B cell (primary cell): ENCODE results near the gene MAML3. TPM values are rescaled to one million over a fixed set of nuclear protein-coding genes. Genes with fewer than 3 reads are reported as not detected.
A peak's percentile ranks its signal among the peaks of the same experiment; 100 is the strongest.

ENCODE experiments used
- ATAC-seq: fragments of 200-7000 bp; cut with Tn5 transposase; one replicate; pipeline ENCODE4 v1.10.0; 2021; ENCODE audit warnings: low read depth, mild to moderate bottlenecking, moderate number of reproducible peaks, moderate library complexity
- CTCF ChIA-PET: fragments of 350-600 bp; sonication (Branson Sonifier 250); formaldehyde crosslinking; loops from one replicate; lab custom pipeline; 2021; ENCODE audit warnings: antibody characterized with exemption, inconsistent platforms; lab: Charles Lee
- POLR2A ChIA-PET: fragments of 350-600 bp; sonication (Branson Sonifier 250); formaldehyde crosslinking; loops from one replicate; lab custom pipeline; 2021; ENCODE audit warnings: antibody characterized with exemption; lab: Charles Lee
- DNase-seq: peaks from one replicate; pipeline ENCODE4 v3.0.0; 2013
- H2AFZ ChIP-seq: 2 replicates; pipeline ENCODE4 v1.6.1; 2012; ENCODE audit warnings: mild to moderate bottlenecking, low read depth, low read length; ENCODE audit not compliant: insufficient read depth, poor library complexity, severe bottlenecking
- H3K27ac ChIP-seq, 2 donors: 1 replicate in 1 of 2; 2 replicates in 1 of 2; pipeline ENCODE4 v1.5.1; 2012 to 2013; ENCODE audit warnings: low read length in 2 of 2, mild to moderate bottlenecking in 2 of 2, moderate library complexity in 1 of 2
- H3K27me3 ChIP-seq, 4 experiments: fragments of 200-600 bp in 1 of 4; sonication (generic) in 1 of 4; replicated peaks in 1 of 4; 1 replicate in 2 of 4; 2 replicates in 2 of 4; pipeline versions ENCODE4 v1.6.1 to v1.7.0; 2013 to 2016; ENCODE audit warnings: low read length in 3 of 4, mild to moderate bottlenecking in 2 of 4, mixed read lengths in 1 of 4, moderate library complexity in 1 of 4; ENCODE audit not compliant: insufficient read depth in 4 of 4, control insufficient read depth in 3 of 4; ENCODE audit errors: control extremely low read depth in 1 of 4
- H3K36me3 ChIP-seq, 2 experiments: replicated peaks in 1 of 2; 1 replicate in 1 of 2; 2 replicates in 1 of 2; pipeline versions ENCODE4 v1.6.1 to v1.7.1; 2013; ENCODE audit warnings: low read length in 1 of 2; ENCODE audit not compliant: insufficient read depth in 2 of 2, control insufficient read depth in 1 of 2; ENCODE audit errors: control extremely low read depth in 1 of 2, extremely low read depth in 1 of 2
- H3K4me1 ChIP-seq, 2 donors: fragments of 200-600 bp in 1 of 2; sonication (generic) in 1 of 2; 1 replicate in 1 of 2; 2 replicates in 1 of 2; pipeline versions ENCODE4 v1.5.1 to v1.6.1; 2013 to 2017; ENCODE audit warnings: low read length in 2 of 2; ENCODE audit not compliant: control insufficient read depth in 2 of 2, insufficient read depth in 2 of 2
- H3K4me2 ChIP-seq: replicated peaks from 2 replicates; pipeline ENCODE3; 2012; ENCODE audit warnings: mild to moderate bottlenecking, low read depth, low read length; ENCODE audit not compliant: poor library complexity, severe bottlenecking
- H3K4me3 ChIP-seq, 5 experiments: fragments of 200-600 bp in 1 of 5; sonication (generic) in 1 of 5; 1 replicate in 3 of 5; 2 replicates in 2 of 5; pipeline versions ENCODE4 v1.5.1 to v1.7.0; 2011 to 2016; ENCODE audit warnings: low read length in 4 of 5, mild to moderate bottlenecking in 4 of 5, low read depth in 2 of 5, control low read depth in 1 of 5, moderate library complexity in 1 of 5; ENCODE audit not compliant: insufficient read depth in 1 of 5; ENCODE audit errors: control extremely low read depth in 1 of 5, extremely low read depth in 1 of 5
- H3K79me2 ChIP-seq: fragments of 200-600 bp; sonication (generic); one replicate; pipeline ENCODE4 v1.6.0; 2016; ENCODE audit warnings: low read length; ENCODE audit not compliant: control insufficient read depth, insufficient read depth
- H3K9ac ChIP-seq: fragments of 200-600 bp; sonication (generic); 2 replicates; pipeline ENCODE4 v1.6.1; 2017; ENCODE audit warnings: mild to moderate bottlenecking, low read length, moderate library complexity
- H3K9me3 ChIP-seq, 3 donors: one replicate each; pipeline versions ENCODE4 v1.6.1 to v1.7.1; 2013; ENCODE audit warnings: low read length in 2 of 3; ENCODE audit not compliant: control insufficient read depth in 2 of 3, insufficient read depth in 1 of 3; ENCODE audit errors: control extremely low read depth in 1 of 3
- H4K20me1 ChIP-seq: 2 replicates; pipeline ENCODE4 v1.6.0; 2012; ENCODE audit warnings: mild to moderate bottlenecking, low read length; ENCODE audit not compliant: insufficient read depth, control insufficient read depth, poor library complexity, severe bottlenecking
- H3K27ac Mint-ChIP-seq: one replicate; pipeline ENCODE4 v1.8.0; 2021; ENCODE audit warnings: mixed read lengths
- H3K27me3 Mint-ChIP-seq: one replicate; pipeline ENCODE4 v1.8.0; 2021; ENCODE audit warnings: mixed read lengths
- H3K4me1 Mint-ChIP-seq: one replicate; pipeline ENCODE4 v1.8.0; 2021; ENCODE audit warnings: mixed read lengths
- H3K4me3 Mint-ChIP-seq: one replicate; pipeline ENCODE4 v1.8.0; 2021; ENCODE audit warnings: mixed read lengths
- H3K9me3 Mint-ChIP-seq: one replicate; pipeline ENCODE4 v1.8.0; 2022; ENCODE audit warnings: mixed read lengths; ENCODE audit not compliant: insufficient read depth
- CTCF ChIP-seq: fragments of 200-600 bp; IDR thresholded peaks from one replicate; pipeline ENCODE4 v1.8.0; 2022; ENCODE audit warnings: antibody characterized with exemption, mild to moderate bottlenecking
- EZH2 ChIP-seq: IDR thresholded peaks from 2 replicates; pipeline ENCODE4 v1.6.1; 2012; ENCODE audit warnings: borderline replicate concordance, low read depth, mild to moderate bottlenecking, moderate library complexity, low read length; ENCODE audit not compliant: insufficient read depth, poor library complexity, severe bottlenecking
- WGBS: methylation state at CpG from one replicate; pipeline ENCODE4 v1.1.5; 2013; ENCODE audit warnings: missing lambda C conversion rate; ENCODE audit not compliant: insufficient coverage; 5-methylcytosine and 5-hydroxymethylcytosine counted together
- intact Hi-C: fragments of 100-400 bp; cut with micrococcal nuclease; formaldehyde crosslinking; loops from one replicate; pipeline ENCODE4 v1.10.0; 2022
- polyA plus RNA-seq: library from polyadenylated mRNA; depleted of rRNA; stranded (reverse); fragments of >200 nt; gene quantifications from 2 replicates; pipeline ENCODE4 v1.2.3, GENCODE V29; 2012
- total RNA-seq, 2 donors: library from RNA; stranded (reverse); fragments of 120-200 nt in 1 of 2; gene quantifications; 1 replicate in 1 of 2; 2 replicates in 1 of 2; pipeline versions ENCODE4 v1.2.3 to v1.2.4, GENCODE V29; 2013 to 2022

The MAML3 gene
- total and polyA plus RNA-seq, 2 donors (not counting 1 experiment from before 2014, with no cell fraction given) = 0.94 to 5.3 TPM

- peak overlapping the region in 4 of 5 experiments; percentile 1 to 35 (median 21) for H3K4me3 ChIP-seq
- DNase-seq (peak; percentile 66), ATAC-seq (peak; percentile 60)
- H3K4me1 ChIP-seq = peaks cover 58 to 60% of the 10 kb centered on the region in 2 donors
- H3K79me2 ChIP-seq = no peaks in the 10 kb centered on the region
- H3K9me3 ChIP-seq = no peaks in the 10 kb centered on the region
- peak overlapping the region; percentile 43 to 63 for H3K27ac ChIP-seq
- Mint-ChIP-seq H3K27me3 (peaks cover 18% of the 10 kb centered on the region), H3K4me1 (peaks cover 67% of the 10 kb centered on the region), H3K9me3 (no peaks in the 10 kb centered on the region), H3K4me3 (peak overlapping the region; percentile 51), H3K27ac (peak overlapping the region; percentile 32)
- POLR2A ChIA-PET = no interaction called here
- 15% methylated on average over 11 of the region's 17 CpGs for WGBS
- no peaks in the 10 kb centered on the region for H4K20me1 ChIP-seq
- no peaks in the 10 kb centered on the region for H3K27me3 ChIP-seq
- H2AFZ ChIP-seq = peak overlapping the region; percentile 66
- CTCF ChIA-PET = interaction anchor here (1.2 to 1.3 kb wide), 2 partner anchors 159 to 265 kb away, joined by 3 to 4 read pairs; no protein-coding TSS in a partner anchor
- TF ChIP-seq CTCF (no peak), EZH2 (no peak)
- peak overlapping the region; percentile 41 for H3K9ac ChIP-seq
- no peaks in the 10 kb centered on the region for H3K36me3 ChIP-seq
- intact Hi-C loops = loop anchor here (5.0 kb wide), 1 partner anchor 42 kb away; no protein-coding TSS in a partner anchor
- peak overlapping the region; percentile 68 for H3K4me2 ChIP-seq
These were observed 59.3 kb downstream of the MAML3 start for GRCh38 chr4:140094438-140095420.
